Colon (tissue), 2 donors: ENCODE data around the gene ZBED4.

Source experiments
- FAIRE-seq: peaks from 2 replicates; lab custom pipeline; 2012; peaks lifted over from hg19 to GRCh38; lab: Jason Lieb, UNC
- donor health status: control.
- donor health status: control.

The ZBED4 gene

GRCh38 chr22:49855251-49855911, 1.7 kb downstream of the ZBED4 start:
- FAIRE-seq, result no peak

- FAIRE-seq, result no peak
These were observed 2.7 kb downstream of the ZBED4 start for GRCh38 chr22:49856343-49856742.

- FAIRE-seq, result no peak
These were observed 3.3 kb downstream of the ZBED4 start for GRCh38 chr22:49856766-49857618.

GRCh38 chr22:49858827-49859226, 5.2 kb downstream of the ZBED4 start:
- FAIRE-seq, result no peak

- no peak for FAIRE-seq
These were observed 8.2 kb downstream of the ZBED4 start for GRCh38 chr22:49861642-49862495.

GRCh38 chr22:49862496-49862776, 8.8 kb downstream of the ZBED4 start:
- no peak for FAIRE-seq

- FAIRE-seq, result no peak
These were observed 10.3 kb downstream of the ZBED4 start for GRCh38 chr22:49863931-49864330.

- FAIRE-seq, result no peak
These were observed 11.5 kb downstream of the ZBED4 start for GRCh38 chr22:49865156-49865555.

GRCh38 chr22:49866134-49866533, 12.5 kb downstream of the ZBED4 start:
- peak; percentile 5 for FAIRE-seq

- FAIRE-seq, result no peak
These were observed 13.0 kb downstream of the ZBED4 start for GRCh38 chr22:49866646-49867045.

GRCh38 chr22:49867303-49868265, 13.9 kb downstream of the ZBED4 start:
- no peak for FAIRE-seq

- no peak for FAIRE-seq
These were observed 15.6 kb downstream of the ZBED4 start for GRCh38 chr22:49869086-49869830.

- FAIRE-seq, result no peak
These were observed 16.4 kb downstream of the ZBED4 start for GRCh38 chr22:49869845-49870712.

GRCh38 chr22:49871482-49871881, 17.8 kb downstream of the ZBED4 start:
- FAIRE-seq, result no peak

- no peak for FAIRE-seq
These were observed 18.7 kb downstream of the ZBED4 start for GRCh38 chr22:49872347-49872746.

- no peak for FAIRE-seq
These were observed 19.7 kb downstream of the ZBED4 start for GRCh38 chr22:49873228-49873940.

- no peak for FAIRE-seq
These were observed 24.0 kb downstream of the ZBED4 start for GRCh38 chr22:49877642-49878041.

GRCh38 chr22:49878206-49878605, 24.6 kb downstream of the ZBED4 start:
- FAIRE-seq, result no peak

- no peak for FAIRE-seq
These were observed 26.2 kb downstream of the ZBED4 start for GRCh38 chr22:49879871-49880270.
